ENCODE measurements around the gene DIPK1A. TPM values are rescaled to one million over a fixed set of nuclear protein-coding genes. Genes with fewer than 3 reads are reported as not detected.

DIPK1A gene
- total RNA-seq, 1 donor from 2014 or later: 5.6 TPM

GRCh38 chr1:92886886-92887419, 74.3 kb downstream of the DIPK1A start:
- Histone ChIP-seq H3K27me3 (ENCODE audit: low read depth) (no peaks in the 10 kb centered on the region), H3K9me3 (no peaks in the 10 kb centered on the region), H3K4me1 (no peaks in the 10 kb centered on the region), H3K27ac (no peak overlapping the region), H3K36me3 (no peaks in the 10 kb centered on the region), H3K4me3 (no peak overlapping the region)
- DNase-seq: no peak
- TF ChIP-seq CTCF (IDR thresholded peaks at IDR 0.05): no peak
- intact Hi-C loops (cut with DNase I): no loop called here
- ATAC-seq: peak; percentile 56 to 77

GRCh38 chr1:92884195-92884594, 77.1 kb downstream of the DIPK1A start:
- H3K36me3 ChIP-seq: no peaks in the 10 kb centered on the region
- intact Hi-C loops (cut with DNase I): no loop called here
- H3K9me3 ChIP-seq: no peaks in the 10 kb centered on the region
- H3K4me3 ChIP-seq: no peak overlapping the region
- no peaks in the 10 kb centered on the region for H3K4me1 ChIP-seq
- H3K27ac ChIP-seq: no peak overlapping the region
- TF ChIP-seq CTCF (IDR thresholded peaks at IDR 0.05): no peak
- DNase-seq: no peak
- ATAC-seq: no peak
- H3K27me3 ChIP-seq (ENCODE audit: low read depth): no peaks in the 10 kb centered on the region

- Histone ChIP-seq H3K4me1 (peaks cover under 1% of the 10 kb centered on the region), H3K9me3 (no peaks in the 10 kb centered on the region), H3K27me3 (ENCODE audit: low read depth) (no peaks in the 10 kb centered on the region), H3K27ac (no peak overlapping the region), H3K4me3 (no peak overlapping the region), H3K36me3 (no peaks in the 10 kb centered on the region)
- no peak for TF ChIP-seq CTCF (IDR thresholded peaks at IDR 0.05)
- DNase-seq (no peak), ATAC-seq (no peak)
- intact Hi-C loops (cut with DNase I): no loop called here
These were observed 78.0 kb downstream of the DIPK1A start for GRCh38 chr1:92883297-92883696.

- peak; percentile 54 to 56 for ATAC-seq
- DNase-seq: no peak
- H3K36me3 ChIP-seq: no peaks in the 10 kb centered on the region
- no peak for TF ChIP-seq CTCF (IDR thresholded peaks at IDR 0.05)
- intact Hi-C loops (cut with DNase I): no loop called here
- H3K9me3 ChIP-seq: no peaks in the 10 kb centered on the region
- peaks cover 6% of the 10 kb centered on the region for H3K4me1 ChIP-seq
- H3K27me3 ChIP-seq (ENCODE audit: low read depth): no peaks in the 10 kb centered on the region
- H3K4me3 ChIP-seq: no peak overlapping the region
- no peak overlapping the region for H3K27ac ChIP-seq
These were observed 78.4 kb downstream of the DIPK1A start for GRCh38 chr1:92882819-92883218.

- no peak overlapping the region for H3K27ac ChIP-seq
- no peaks in the 10 kb centered on the region for H3K9me3 ChIP-seq
- no peak for TF ChIP-seq CTCF (IDR thresholded peaks at IDR 0.05)
- no peak for ATAC-seq
- H3K36me3 ChIP-seq: no peaks in the 10 kb centered on the region
- no peaks in the 10 kb centered on the region for H3K27me3 ChIP-seq (ENCODE audit: low read depth)
- no peak for DNase-seq
- intact Hi-C loops (cut with DNase I): no loop called here
- H3K4me1 ChIP-seq: peaks cover 8% of the 10 kb centered on the region
- H3K4me3 ChIP-seq: no peak overlapping the region
These were observed 79.9 kb downstream of the DIPK1A start for GRCh38 chr1:92881391-92881790.

All from lower lobe of right lung (tissue), 2 donors.